ENCODE results near the gene CTSW. TPM values are rescaled to one million over a fixed set of nuclear protein-coding genes. Genes with fewer than 3 reads are reported as not detected.

Gene CTSW
- polyA plus RNA-seq, 1 donor from 2014 or later, result not detected

GRCh38 chr11:65892661-65893317 is 13.2 kb downstream of the CTSW start:
- no peak overlapping the region for H3K4me2 ChIP-seq (ENCODE audit: low read length)
- H4K20me1 ChIP-seq (ENCODE audit: insufficient read depth), result no peaks in the 10 kb centered on the region
- no peaks in the 10 kb centered on the region for H3K9me3 ChIP-seq (ENCODE audit: low read length)
- H3K9ac ChIP-seq (ENCODE audit: low read length), result no peak overlapping the region
- H3K4me3 ChIP-seq (ENCODE audit: low read length), result peak overlapping the region; percentile 85
- H3K27me3 ChIP-seq (ENCODE audit: insufficient read depth, low read depth, low read length), result peaks cover 5% of the 10 kb centered on the region
- H3K9me2 ChIP-seq (ENCODE audit: insufficient read depth, low read length), result no peaks in the 10 kb centered on the region
- no peak overlapping the region for H3K27ac ChIP-seq (ENCODE audit: low read length)
- no peaks in the 10 kb centered on the region for H3K36me3 ChIP-seq (ENCODE audit: insufficient read depth, low read length)
- no peak for TF ChIP-seq EZH2 (IDR thresholded peaks at IDR 0.05; ENCODE audit: borderline replicate concordance, insufficient read depth, low read length, poor library complexity, severe bottlenecking)
- TF ChIP-seq CTCF (IDR thresholded peaks at IDR 0.05; ENCODE audit: poor library complexity, severe bottlenecking), result no peak
- TF ChIP-seq TAF1 (IDR thresholded peaks at IDR 0.05; ENCODE audit: low read depth), result no peak
- H3K79me2 ChIP-seq (replicated peaks; ENCODE audit: insufficient read depth, low read length), result no peaks in the 10 kb centered on the region
- H2AFZ ChIP-seq (ENCODE audit: low read depth, low read length), result no peak overlapping the region
- H3F3A ChIP-seq (ENCODE audit: insufficient read depth, low read length, poor library complexity, severe bottlenecking), result peaks cover 4% of the 10 kb centered on the region

GRCh38 chr11:65894034-65894591 is 14.5 kb downstream of the CTSW start:
- no peaks in the 10 kb centered on the region for H3K79me2 ChIP-seq (replicated peaks; ENCODE audit: insufficient read depth, low read length)
- no peak overlapping the region for H3K4me2 ChIP-seq (ENCODE audit: low read length)
- H4K20me1 ChIP-seq (ENCODE audit: insufficient read depth), result no peaks in the 10 kb centered on the region
- H2AFZ ChIP-seq (ENCODE audit: low read depth, low read length), result no peak overlapping the region
- H3K9me2 ChIP-seq (ENCODE audit: insufficient read depth, low read length), result no peaks in the 10 kb centered on the region
- TF ChIP-seq MXI1 (conservative IDR thresholded peaks at IDR 0.05; ENCODE audit: poor library complexity, severe bottlenecking) (no peak), EZH2 (IDR thresholded peaks at IDR 0.05; ENCODE audit: borderline replicate concordance, insufficient read depth, low read length, poor library complexity, severe bottlenecking) (no peak), EP300 (conservative IDR thresholded peaks at IDR 0.05; ENCODE audit: poor library complexity, severe bottlenecking) (no peak), REST (IDR thresholded peaks at IDR 0.05; ENCODE audit: borderline replicate concordance) (no peak), RAD21 (conservative IDR thresholded peaks at IDR 0.05) (no peak), TAF1 (IDR thresholded peaks at IDR 0.05; ENCODE audit: low read depth) (no peak), SMC3 (conservative IDR thresholded peaks at IDR 0.05; ENCODE audit: poor library complexity) (no peak), POLR2AphosphoS5 (IDR thresholded peaks at IDR 0.05) (no peak), CTCF (IDR thresholded peaks at IDR 0.05; ENCODE audit: poor library complexity, severe bottlenecking) (no peak)
- H3K9ac ChIP-seq (ENCODE audit: low read length), result peak overlapping the region; percentile 26
- peaks cover 17% of the 10 kb centered on the region for H3K27me3 ChIP-seq (ENCODE audit: insufficient read depth, low read depth, low read length)
- peaks cover 4% of the 10 kb centered on the region for H3F3A ChIP-seq (ENCODE audit: insufficient read depth, low read length, poor library complexity, severe bottlenecking)
- H3K27ac ChIP-seq (ENCODE audit: low read length), result no peak overlapping the region
- H3K4me3 ChIP-seq (ENCODE audit: low read length), result no peak overlapping the region
- no peaks in the 10 kb centered on the region for H3K9me3 ChIP-seq (ENCODE audit: low read length)
- no peaks in the 10 kb centered on the region for H3K36me3 ChIP-seq (ENCODE audit: insufficient read depth, low read length)

All from neural cell (in vitro differentiated cells).